Neuronal stem cell (in vitro differentiated cells): Measurements from ENCODE around the gene PAPPA.

Experiments
- DNase-seq: peaks from one replicate; pipeline ENCODE4 v3.0.0-alpha.2; 2013; ENCODE audit warnings: low spot score
- H2AFZ ChIP-seq: one replicate; pipeline ENCODE4 v1.6.1; 2013; ENCODE audit warnings: mild to moderate bottlenecking, low read length, inconsistent platforms
- H2AK5ac ChIP-seq: 2 replicates; pipeline ENCODE4 v1.6.1; 2013; ENCODE audit warnings: low read depth, mild to moderate bottlenecking, inconsistent platforms, low read length, moderate library complexity, mixed read lengths
- H2BK120ac ChIP-seq: 2 replicates; pipeline ENCODE4 v1.6.1; 2013; ENCODE audit warnings: low read depth, mild to moderate bottlenecking, inconsistent platforms, low read length, moderate library complexity, mixed read lengths
- H2BK12ac ChIP-seq: one replicate; pipeline ENCODE4 v1.6.1; 2013; ENCODE audit warnings: low read length, inconsistent platforms
- H2BK15ac ChIP-seq: 2 replicates; pipeline ENCODE4 v1.6.1; 2013; ENCODE audit warnings: mild to moderate bottlenecking, low read length, inconsistent platforms, mixed read lengths
- H2BK5ac ChIP-seq: one replicate; pipeline ENCODE4 v1.6.1; 2013; ENCODE audit warnings: inconsistent platforms, mild to moderate bottlenecking, low read length, moderate library complexity
- H3K14ac ChIP-seq: one replicate; pipeline ENCODE4 v1.6.1; 2013; ENCODE audit warnings: low read length, inconsistent platforms
- H3K18ac ChIP-seq: 2 replicates; pipeline ENCODE4 v1.6.1; 2013; ENCODE audit warnings: low read length, inconsistent platforms
- H3K23ac ChIP-seq: 2 replicates; pipeline ENCODE4 v1.6.1; 2013; ENCODE audit warnings: low read depth, mild to moderate bottlenecking, mixed read lengths, low read length, inconsistent platforms; ENCODE audit not compliant: poor library complexity
- H3K27ac ChIP-seq: replicated peaks from 3 replicates; pipeline ENCODE4 v1.5.1; 2013; ENCODE audit warnings: low read length, inconsistent platforms
- H3K27me3 ChIP-seq, 3 experiments: 2 replicates each; pipeline ENCODE4 v1.6.1; 2013; ENCODE audit warnings: low read length in 3 of 3, mild to moderate bottlenecking in 2 of 3, inconsistent platforms in 1 of 3, low read depth in 1 of 3, mixed read lengths in 1 of 3, moderate library complexity in 1 of 3; ENCODE audit not compliant: control insufficient read depth in 3 of 3, insufficient read depth in 3 of 3
- H3K36me3 ChIP-seq, 2 donors: replicated peaks in 1 of 2; 2 replicates each; pipeline ENCODE4 v1.6.1; 2013; ENCODE audit warnings: low read length in 2 of 2; ENCODE audit not compliant: control insufficient read depth in 2 of 2, insufficient read depth in 2 of 2
- H3K4ac ChIP-seq: 2 replicates; pipeline ENCODE4 v1.6.1; 2013; ENCODE audit warnings: inconsistent platforms, mild to moderate bottlenecking, low read length, moderate library complexity
- H3K4me1 ChIP-seq, 2 donors: 1 replicate in 1 of 2; 2 replicates in 1 of 2; pipeline ENCODE4 v1.6.1; 2013; ENCODE audit warnings: low read length in 2 of 2, low read depth in 1 of 2; ENCODE audit not compliant: control insufficient read depth in 2 of 2, insufficient read depth in 1 of 2
- H3K4me2 ChIP-seq: one replicate; pipeline ENCODE4 v1.6.1; 2013; ENCODE audit warnings: mild to moderate bottlenecking, low read length, inconsistent platforms; ENCODE audit not compliant: insufficient read depth, poor library complexity, severe bottlenecking
- H3K4me3 ChIP-seq, 2 donors: 2 replicates each; pipeline ENCODE4 v1.5.1; 2013; ENCODE audit warnings: low read length in 2 of 2, mild to moderate bottlenecking in 2 of 2, inconsistent platforms in 1 of 2, moderate library complexity in 1 of 2
- H3K79me1 ChIP-seq: one replicate; pipeline ENCODE4 v1.6.1; 2013; ENCODE audit warnings: low read depth, mild to moderate bottlenecking, inconsistent platforms, low read length, moderate library complexity
- H3K9ac ChIP-seq: one replicate; pipeline ENCODE4 v1.6.1; 2013; ENCODE audit warnings: mild to moderate bottlenecking, low read depth, low read length, inconsistent platforms; ENCODE audit not compliant: poor library complexity
- H3K9me3 ChIP-seq, 2 donors: replicated peaks in 1 of 2; 2 replicates each; pipeline versions ENCODE3 to v1.6.1; 2013; ENCODE audit warnings: low read length in 2 of 2, mild to moderate bottlenecking in 2 of 2, inconsistent platforms in 1 of 2, low read depth in 1 of 2, mixed read lengths in 1 of 2, moderate library complexity in 1 of 2; ENCODE audit not compliant: control insufficient read depth in 2 of 2, insufficient read depth in 1 of 2
- H4K8ac ChIP-seq: one replicate; pipeline ENCODE4 v1.6.1; 2013; ENCODE audit warnings: low read depth, mild to moderate bottlenecking, inconsistent platforms, low read length, moderate library complexity
- H4K91ac ChIP-seq: one replicate; pipeline ENCODE4 v1.6.1; 2013; ENCODE audit warnings: low read length, low read depth, mild to moderate bottlenecking, inconsistent platforms; ENCODE audit not compliant: poor library complexity
- WGBS, 2 donors: extraction: QIAGEN DNeasy Blood & Tissue Kit; methylation state at CpG; one replicate each; pipeline ENCODE4 v1.1.7; 2013; ENCODE audit warnings: missing lambda C conversion rate in 2 of 2, mixed read lengths in 1 of 2; ENCODE audit not compliant: insufficient read length in 2 of 2, insufficient replicate concordance in 1 of 2; ENCODE audit errors: extremely low coverage in 2 of 2; 5-methylcytosine and 5-hydroxymethylcytosine counted together

The PAPPA gene

GRCh38 chr9:116202219-116202912 lies 48.8 kb downstream of the PAPPA start:
- Histone ChIP-seq H3K36me3 (peaks cover 0 to 47% of the 10 kb centered on the region in 2 donors), H4K91ac (no peak overlapping the region), H4K8ac (no peak overlapping the region), H3K4ac (no peak overlapping the region), H3K14ac (no peak overlapping the region), H3K9me3 (no peaks in the 10 kb centered on the region), H3K27me3 (no peaks in the 10 kb centered on the region), H2AFZ (no peak overlapping the region), H2BK12ac (no peak overlapping the region), H2BK15ac (no peak overlapping the region), H3K4me3 (no peak overlapping the region), H2AK5ac (no peak overlapping the region), H2BK120ac (no peak overlapping the region), H3K23ac (no peak overlapping the region), H3K27ac (no peak overlapping the region), H3K18ac (no peak overlapping the region), H3K79me1 (no peaks in the 10 kb centered on the region), H3K4me2 (no peak overlapping the region), H3K9ac (no peak overlapping the region), H3K4me1 (no peaks in the 10 kb centered on the region), H2BK5ac (no peak overlapping the region)
- DNase-seq: no peak
- no CpG with 5 or more reads among the region's 5 CpGs for WGBS, 2 donors

- WGBS, 2 donors: no CpG with 5 or more reads among the region's 5 CpGs
- H4K8ac ChIP-seq: no peak overlapping the region
These were observed 50.8 kb downstream of the PAPPA start for GRCh38 chr9:116204252-116204882.

GRCh38 chr9:116207371-116208111 lies 54.0 kb downstream of the PAPPA start:
- DNase-seq: no peak
- Histone ChIP-seq H3K14ac (no peak overlapping the region), H2AK5ac (no peak overlapping the region), H3K4me3 (no peak overlapping the region), H3K9me3 (no peaks in the 10 kb centered on the region), H2AFZ (no peak overlapping the region), H2BK120ac (no peak overlapping the region), H2BK5ac (no peak overlapping the region), H4K8ac (no peak overlapping the region), H3K36me3 (peaks cover 0 to 75% of the 10 kb centered on the region in 2 donors), H2BK15ac (no peak overlapping the region), H4K91ac (no peak overlapping the region), H3K23ac (no peak overlapping the region), H2BK12ac (no peak overlapping the region), H3K4ac (no peak overlapping the region), H3K79me1 (no peaks in the 10 kb centered on the region), H3K27ac (no peak overlapping the region), H3K4me2 (no peak overlapping the region), H3K9ac (no peak overlapping the region), H3K4me1 (no peaks in the 10 kb centered on the region), H3K18ac (no peak overlapping the region), H3K27me3 (no peaks in the 10 kb centered on the region)
- WGBS, 2 donors: no CpG with 5 or more reads among the region's 4 CpGs

More at GRCh38 chr9:116204252-116204882, 50.8 kb downstream of the PAPPA start:
- no peak overlapping the region for H3K4ac ChIP-seq
- no peak overlapping the region for H4K91ac ChIP-seq
- no peak overlapping the region for H2BK120ac ChIP-seq
- H3K9ac ChIP-seq: no peak overlapping the region
- H3K4me1 ChIP-seq: no peaks in the 10 kb centered on the region
- no peak for DNase-seq
- no peak overlapping the region for H2AK5ac ChIP-seq
- no peaks in the 10 kb centered on the region for H3K9me3 ChIP-seq
- no peak overlapping the region for H3K18ac ChIP-seq
- no peaks in the 10 kb centered on the region for H3K79me1 ChIP-seq
- no peak overlapping the region for H3K14ac ChIP-seq
- no peak overlapping the region for H3K27ac ChIP-seq
- H3K27me3 ChIP-seq: no peaks in the 10 kb centered on the region
- no peak overlapping the region for H3K23ac ChIP-seq
- peaks cover 0 to 64% of the 10 kb centered on the region in 2 donors for H3K36me3 ChIP-seq
- H2BK5ac ChIP-seq: no peak overlapping the region
- H2AFZ ChIP-seq: no peak overlapping the region
- H2BK12ac ChIP-seq: no peak overlapping the region
- H2BK15ac ChIP-seq: no peak overlapping the region
- H3K4me2 ChIP-seq: no peak overlapping the region
- no peak overlapping the region for H3K4me3 ChIP-seq
